Panc1 (cell line): ENCODE measurements around the gene TMTC1. TPM values are rescaled to one million over a fixed set of nuclear protein-coding genes. Genes with fewer than 3 reads are reported as not detected.

Experiments
- ATAC-seq: fragments of 200-7000 bp; cut with Tn5 transposase; 2 replicates; pipeline ENCODE4 v1.9.1; 2020; ENCODE audit warnings: mild to moderate bottlenecking, moderate library complexity
- BruUV-seq: library from RNA; stranded (reverse); fragments of 400-500 nt; replicated peaks from 2 replicates; lab custom pipeline; 2021; lab: Mats Ljungman, UMichigan
- CTCF ChIA-PET: fragments of 300-600 bp; sonication (Branson Sonifier 250); formaldehyde crosslinking; loops from one replicate; lab custom pipeline; 2022; ENCODE audit warnings: antibody characterized with exemption; lab: Charles Lee
- POLR2A ChIA-PET: fragments of 300-600 bp; sonication (Branson Sonifier 250); formaldehyde crosslinking; loops from one replicate; lab custom pipeline; 2022; ENCODE audit warnings: antibody characterized with exemption; lab: Charles Lee
- DNase-seq: peaks from one replicate; pipeline ENCODE4 v3.0.0-alpha.2; 2010; ENCODE audit warnings: low read depth, low spot score
- H3K27ac ChIP-seq: 2 replicates; pipeline ENCODE4 v1.5.1; 2011; ENCODE audit warnings: mild to moderate bottlenecking, low read length, inconsistent platforms
- H3K27me3 ChIP-seq: fragments of 200-500 bp; sonication (Bioruptor generic); 2 replicates; pipeline ENCODE4 v1.6.0; 2014; ENCODE audit warnings: low read length, inconsistent platforms; ENCODE audit not compliant: control insufficient read depth, insufficient read depth
- H3K36me3 ChIP-seq: fragments of 200-500 bp; sonication (Bioruptor generic); 2 replicates; pipeline ENCODE4 v1.5.1; 2014; ENCODE audit warnings: inconsistent platforms, mild to moderate bottlenecking, low read length, moderate library complexity; ENCODE audit not compliant: control insufficient read depth, insufficient read depth
- H3K4me1 ChIP-seq: 2 replicates; pipeline ENCODE4 v1.5.1; 2011; ENCODE audit warnings: inconsistent platforms, mild to moderate bottlenecking, low read length, moderate library complexity; ENCODE audit not compliant: control insufficient read depth, insufficient read depth
- H3K4me3 ChIP-seq, 2 experiments: 2 replicates each; pipeline ENCODE4 v1.5.1; 2011 to 2012; ENCODE audit warnings: low read depth in 2 of 2, low read length in 2 of 2, mild to moderate bottlenecking in 2 of 2, inconsistent platforms in 1 of 2, moderate library complexity in 1 of 2
- H3K9me3 ChIP-seq: fragments of 200-500 bp; sonication (Bioruptor generic); 2 replicates; pipeline ENCODE4 v1.5.1; 2014; ENCODE audit warnings: low read depth, mild to moderate bottlenecking, inconsistent platforms, low read length, moderate library complexity; ENCODE audit not compliant: control insufficient read depth, insufficient read depth
- POLR2AphosphoS5 ChIP-seq: IDR thresholded peaks from 2 replicates; pipeline ENCODE4 v1.6.1; 2012; ENCODE audit warnings: mild to moderate bottlenecking, low read depth, low read length, moderate library complexity
- SIN3A ChIP-seq: IDR thresholded peaks from 2 replicates; pipeline ENCODE4 v1.6.1; 2012; ENCODE audit warnings: low read depth, mild to moderate bottlenecking, low read length, moderate library complexity, borderline replicate concordance; ENCODE audit not compliant: insufficient read depth
- TCF7L2 ChIP-seq: IDR thresholded peaks from 2 replicates; pipeline ENCODE4 v1.6.1; 2011; ENCODE audit warnings: mild to moderate bottlenecking, low read depth, low read length, inconsistent platforms
- in situ Hi-C: cut with HindIII; loops from 2 replicates; pipeline ENCODE4 v1.10.0; 2016; ENCODE audit warnings: low sequenced_read_pairs, low pct_unique_long_range_greater_than_20kb
- intact Hi-C: fragments of 100-400 bp; cut with micrococcal nuclease; formaldehyde crosslinking; loops from one replicate; pipeline ENCODE4 v1.10.0; 2022; ENCODE audit not compliant: unreplicated experiment
- total RNA-seq: library from RNA; stranded (reverse); gene quantifications from one replicate; pipeline ENCODE4 v1.2.1, GENCODE V29; 2021; ENCODE audit not compliant: unreplicated experiment
- TF ChIP-seq, protein P1 (sequence below), 2 experiments: IDR thresholded peaks; 2 replicates each; pipeline ENCODE4 v1.6.1; 2011 to 2012; ENCODE audit warnings: low read depth in 2 of 2, control low read depth in 1 of 2, low read length in 1 of 2, mild to moderate bottlenecking in 1 of 2, moderate library complexity in 1 of 2; ENCODE audit not compliant: insufficient read depth in 1 of 2
- TF ChIP-seq, protein P2 (sequence below): fragments of 450-650 bp; IDR thresholded peaks from 2 replicates; pipeline ENCODE4 v1.5.1; 2017; ENCODE audit warnings: mild to moderate bottlenecking

TMTC1 gene
- total RNA-seq, 1 experiment from 2014 or later, result 0.28 TPM

DNA sequence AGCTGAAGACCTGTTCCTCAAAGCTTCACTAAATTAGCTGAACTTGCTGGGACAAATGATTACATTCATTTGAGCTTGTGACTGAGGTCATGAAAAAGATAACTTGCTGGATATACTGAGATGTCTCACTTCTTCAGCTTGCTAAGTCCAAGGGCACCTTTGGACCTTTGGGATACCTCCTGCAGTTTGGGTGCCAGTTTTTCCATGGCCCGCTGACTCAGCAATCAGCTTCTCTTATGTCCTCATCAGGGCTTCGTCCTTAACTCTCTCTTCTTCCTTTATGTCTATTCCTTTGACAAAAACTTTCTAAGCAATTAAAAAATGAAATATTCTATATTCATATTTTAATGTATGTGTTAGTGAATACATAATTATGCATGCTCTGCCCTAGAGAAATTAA lies 331.9 kb downstream of the TMTC1 start:
- BruUV-seq, result no TSS peak
- POLR2A ChIA-PET, result no interaction called here

More for the DNA sequence above, 331.9 kb downstream of the TMTC1 start:
- TF ChIP-seq, protein P1, sequence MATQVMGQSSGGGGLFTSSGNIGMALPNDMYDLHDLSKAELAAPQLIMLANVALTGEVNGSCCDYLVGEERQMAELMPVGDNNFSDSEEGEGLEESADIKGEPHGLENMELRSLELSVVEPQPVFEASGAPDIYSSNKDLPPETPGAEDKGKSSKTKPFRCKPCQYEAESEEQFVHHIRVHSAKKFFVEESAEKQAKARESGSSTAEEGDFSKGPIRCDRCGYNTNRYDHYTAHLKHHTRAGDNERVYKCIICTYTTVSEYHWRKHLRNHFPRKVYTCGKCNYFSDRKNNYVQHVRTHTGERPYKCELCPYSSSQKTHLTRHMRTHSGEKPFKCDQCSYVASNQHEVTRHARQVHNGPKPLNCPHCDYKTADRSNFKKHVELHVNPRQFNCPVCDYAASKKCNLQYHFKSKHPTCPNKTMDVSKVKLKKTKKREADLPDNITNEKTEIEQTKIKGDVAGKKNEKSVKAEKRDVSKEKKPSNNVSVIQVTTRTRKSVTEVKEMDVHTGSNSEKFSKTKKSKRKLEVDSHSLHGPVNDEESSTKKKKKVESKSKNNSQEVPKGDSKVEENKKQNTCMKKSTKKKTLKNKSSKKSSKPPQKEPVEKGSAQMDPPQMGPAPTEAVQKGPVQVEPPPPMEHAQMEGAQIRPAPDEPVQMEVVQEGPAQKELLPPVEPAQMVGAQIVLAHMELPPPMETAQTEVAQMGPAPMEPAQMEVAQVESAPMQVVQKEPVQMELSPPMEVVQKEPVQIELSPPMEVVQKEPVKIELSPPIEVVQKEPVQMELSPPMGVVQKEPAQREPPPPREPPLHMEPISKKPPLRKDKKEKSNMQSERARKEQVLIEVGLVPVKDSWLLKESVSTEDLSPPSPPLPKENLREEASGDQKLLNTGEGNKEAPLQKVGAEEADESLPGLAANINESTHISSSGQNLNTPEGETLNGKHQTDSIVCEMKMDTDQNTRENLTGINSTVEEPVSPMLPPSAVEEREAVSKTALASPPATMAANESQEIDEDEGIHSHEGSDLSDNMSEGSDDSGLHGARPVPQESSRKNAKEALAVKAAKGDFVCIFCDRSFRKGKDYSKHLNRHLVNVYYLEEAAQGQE (IDR thresholded peaks at IDR 0.05; ENCODE audit: insufficient read depth in 1 of 2, low read depth in 2 of 2, low read length in 1 of 2), result no peak
- TF ChIP-seq SIN3A, result no peak
- TF ChIP-seq TCF7L2, result no peak
- TF ChIP-seq, protein P2, sequence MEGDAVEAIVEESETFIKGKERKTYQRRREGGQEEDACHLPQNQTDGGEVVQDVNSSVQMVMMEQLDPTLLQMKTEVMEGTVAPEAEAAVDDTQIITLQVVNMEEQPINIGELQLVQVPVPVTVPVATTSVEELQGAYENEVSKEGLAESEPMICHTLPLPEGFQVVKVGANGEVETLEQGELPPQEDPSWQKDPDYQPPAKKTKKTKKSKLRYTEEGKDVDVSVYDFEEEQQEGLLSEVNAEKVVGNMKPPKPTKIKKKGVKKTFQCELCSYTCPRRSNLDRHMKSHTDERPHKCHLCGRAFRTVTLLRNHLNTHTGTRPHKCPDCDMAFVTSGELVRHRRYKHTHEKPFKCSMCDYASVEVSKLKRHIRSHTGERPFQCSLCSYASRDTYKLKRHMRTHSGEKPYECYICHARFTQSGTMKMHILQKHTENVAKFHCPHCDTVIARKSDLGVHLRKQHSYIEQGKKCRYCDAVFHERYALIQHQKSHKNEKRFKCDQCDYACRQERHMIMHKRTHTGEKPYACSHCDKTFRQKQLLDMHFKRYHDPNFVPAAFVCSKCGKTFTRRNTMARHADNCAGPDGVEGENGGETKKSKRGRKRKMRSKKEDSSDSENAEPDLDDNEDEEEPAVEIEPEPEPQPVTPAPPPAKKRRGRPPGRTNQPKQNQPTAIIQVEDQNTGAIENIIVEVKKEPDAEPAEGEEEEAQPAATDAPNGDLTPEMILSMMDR, result no peak
- TF ChIP-seq POLR2AphosphoS5, result no peak
- Histone ChIP-seq H3K4me3 (no peak overlapping the region), H3K9me3 (no peaks in the 10 kb centered on the region), H3K27me3 (no peaks in the 10 kb centered on the region), H3K27ac (no peak overlapping the region), H3K4me1 (no peaks in the 10 kb centered on the region), H3K36me3 (no peaks in the 10 kb centered on the region)
- CTCF ChIA-PET, result no interaction called here
- DNase-seq (no peak), ATAC-seq (no peak)
- intact Hi-C loops, result no loop called here
- in situ Hi-C loops, result no loop called here
